NCI-H1092 treated with DMSO at 0.1 percent for 48 hours (cell line): Measurements from ENCODE around the gene GOLGA6D.
"Not testable (repeated sequence)": the region's sequence is repeated elsewhere in the genome, so short reads cannot be mapped to it uniquely, and the experiment has no call there.

Source experiments
- DNase-seq: peaks from one replicate; lab custom pipeline; 2025; lab: John Stamatoyannopoulos, UW

GOLGA6D gene

DNA sequence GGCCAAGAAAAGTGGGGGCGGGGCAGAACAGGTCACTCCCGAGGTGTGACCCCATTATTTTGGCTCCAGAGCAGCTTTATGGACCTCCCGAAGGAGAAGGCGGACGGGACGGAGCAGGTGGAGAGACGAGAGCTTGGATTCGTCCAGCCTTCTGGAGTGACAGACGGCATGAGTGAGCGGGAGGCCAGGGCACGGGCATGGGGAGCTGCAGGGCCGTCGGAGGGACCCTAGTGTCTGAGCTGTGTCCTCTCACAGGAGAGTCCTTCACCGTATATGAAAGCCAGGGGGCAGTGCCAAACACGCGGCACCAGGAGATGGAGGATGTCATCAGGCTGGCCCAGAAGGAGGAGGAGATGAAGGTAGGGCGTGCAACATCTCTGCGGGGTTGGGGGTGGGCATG lies 11.0 kb downstream of the GOLGA6D start:
- DNase-seq, result not testable (repeated sequence)

DNA sequence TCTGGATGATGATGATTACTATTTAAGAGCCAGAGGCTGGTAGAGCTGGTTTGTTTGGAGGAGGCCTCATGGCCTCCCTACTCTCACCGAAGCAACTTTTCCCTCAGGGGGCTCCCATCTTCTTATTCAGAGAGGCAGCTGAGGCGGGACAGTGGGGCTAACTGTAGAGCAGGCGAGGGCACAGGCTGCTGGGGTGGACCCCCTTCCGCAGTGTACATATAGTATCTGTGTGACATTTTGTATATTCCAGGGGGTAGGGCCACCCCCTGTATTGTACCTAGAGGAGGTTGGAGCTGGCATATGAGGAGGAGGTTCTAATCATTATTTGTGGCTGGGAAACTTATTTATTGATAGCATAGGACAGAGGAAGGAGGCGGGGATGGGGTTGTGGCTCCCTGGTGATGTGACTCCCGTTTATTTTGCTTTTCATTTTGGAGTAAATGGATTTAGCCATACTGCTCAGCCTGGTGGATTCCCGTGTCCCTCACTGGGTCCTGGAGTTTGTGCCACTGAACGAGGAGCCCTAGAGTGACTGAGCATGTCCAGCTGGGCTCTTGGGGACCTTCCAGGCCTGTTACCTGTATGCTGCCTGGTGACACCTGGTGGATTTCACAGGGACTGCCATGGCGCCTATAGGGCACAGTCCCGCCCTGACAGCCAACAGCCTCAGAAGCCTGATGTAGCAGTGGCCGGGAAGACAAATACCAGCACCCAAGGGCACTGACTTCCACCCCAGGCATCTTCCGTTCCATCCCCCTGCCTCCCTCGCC lies 16.1 kb downstream of the GOLGA6D start:
- DNase-seq, result not testable (repeated sequence)

DNA sequence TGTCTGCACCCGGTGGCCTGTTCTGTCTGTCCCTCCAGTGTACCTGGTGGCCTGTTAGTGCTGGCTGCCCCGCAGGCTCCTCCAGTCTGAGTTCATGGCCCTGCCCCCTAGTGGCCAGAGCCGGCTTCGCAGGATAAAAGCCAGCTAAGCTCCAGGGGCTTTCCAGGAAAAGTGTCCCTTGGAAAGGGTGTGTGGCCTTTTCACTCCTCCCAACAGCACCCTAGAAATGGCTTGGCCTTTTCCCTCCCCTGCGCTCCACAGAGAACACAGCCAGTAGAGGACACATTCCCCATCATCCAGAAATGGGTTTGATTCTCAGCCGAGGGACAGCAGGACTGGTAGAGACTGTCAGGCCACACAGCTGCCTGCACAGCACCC lies 16.7 kb downstream of the GOLGA6D start:
- not testable (repeated sequence) for DNase-seq

DNA sequence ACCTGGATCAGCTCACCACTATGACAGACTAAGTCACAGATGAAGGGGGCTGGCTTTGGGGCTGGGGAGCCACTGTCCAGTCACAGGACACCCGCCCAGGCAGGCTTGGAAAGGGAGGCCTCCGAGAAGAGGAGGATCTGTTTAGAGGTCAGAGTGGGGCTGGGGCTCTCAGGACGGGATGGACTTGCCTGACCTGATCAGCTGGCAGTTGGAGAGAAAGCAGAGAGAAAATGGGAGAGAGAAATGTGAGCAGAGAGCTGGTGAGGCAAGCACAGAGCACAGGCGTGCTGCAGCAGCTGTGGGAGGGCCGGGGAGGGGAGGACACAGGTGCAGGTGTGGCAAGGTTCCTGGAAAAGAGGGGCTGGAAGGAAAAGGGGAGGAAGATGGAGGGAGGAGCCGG lies 17.4 kb downstream of the GOLGA6D start:
- not testable (repeated sequence) for DNase-seq

DNA sequence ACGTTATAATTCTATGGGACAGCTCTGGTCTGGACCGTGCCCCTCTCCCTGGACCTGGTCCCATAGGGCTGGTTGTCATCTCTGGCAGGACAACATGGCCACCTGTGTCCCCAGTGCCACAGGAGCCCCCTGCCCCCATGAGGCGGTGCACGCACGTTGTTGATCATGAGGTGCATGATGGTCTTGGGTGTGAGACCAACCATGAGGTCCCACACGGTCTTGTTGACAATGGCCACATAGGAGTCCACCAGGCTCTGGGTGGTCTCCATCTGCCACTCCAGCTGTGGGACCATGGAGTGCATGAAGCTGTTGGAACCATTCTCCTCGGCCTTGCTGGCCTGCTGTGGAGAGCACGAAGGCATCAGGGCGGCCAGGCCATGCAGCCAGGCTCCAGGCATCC lies 19.7 kb downstream of the GOLGA6D start:
- no peak for DNase-seq

DNA sequence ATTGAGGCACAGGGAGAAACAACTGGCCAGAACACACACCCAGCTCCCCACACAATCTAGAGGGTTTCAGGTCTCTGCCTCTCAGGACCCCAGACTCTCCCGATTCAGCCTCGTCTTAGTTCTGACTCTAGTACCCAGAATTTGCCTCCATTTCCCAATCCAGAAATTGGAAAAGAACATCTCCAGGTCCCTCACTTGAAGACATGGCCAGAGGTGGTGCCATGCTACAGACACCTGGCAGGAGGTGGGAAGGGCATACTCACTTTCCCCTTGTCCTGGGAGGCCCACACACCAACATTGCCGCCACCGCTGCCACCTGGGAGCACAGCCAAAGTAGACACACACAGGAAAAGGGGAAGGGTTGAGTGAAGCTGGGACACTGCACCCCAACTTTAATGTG lies 20.1 kb downstream of the GOLGA6D start:
- DNase-seq, result not testable (repeated sequence)

DNA sequence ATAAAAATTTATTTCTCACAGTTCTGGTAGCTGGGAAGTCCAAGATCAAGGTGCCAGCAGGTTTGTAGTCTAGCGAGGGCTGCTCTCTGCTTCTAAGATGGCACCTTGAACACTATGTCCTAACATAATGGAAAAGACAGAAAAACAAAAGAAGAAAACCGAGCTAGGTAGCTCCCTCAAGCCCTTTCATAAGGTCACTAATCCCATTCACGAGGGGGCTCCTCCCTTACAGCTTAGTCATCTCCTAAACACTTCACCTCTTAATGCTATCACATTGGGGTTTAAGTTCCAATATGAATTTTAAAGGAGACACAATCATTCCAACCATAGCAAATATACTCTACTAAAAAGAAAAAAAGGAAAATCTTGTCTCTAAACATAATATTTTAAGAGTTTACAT lies 23.6 kb downstream of the GOLGA6D start:
- DNase-seq, result no peak

DNA sequence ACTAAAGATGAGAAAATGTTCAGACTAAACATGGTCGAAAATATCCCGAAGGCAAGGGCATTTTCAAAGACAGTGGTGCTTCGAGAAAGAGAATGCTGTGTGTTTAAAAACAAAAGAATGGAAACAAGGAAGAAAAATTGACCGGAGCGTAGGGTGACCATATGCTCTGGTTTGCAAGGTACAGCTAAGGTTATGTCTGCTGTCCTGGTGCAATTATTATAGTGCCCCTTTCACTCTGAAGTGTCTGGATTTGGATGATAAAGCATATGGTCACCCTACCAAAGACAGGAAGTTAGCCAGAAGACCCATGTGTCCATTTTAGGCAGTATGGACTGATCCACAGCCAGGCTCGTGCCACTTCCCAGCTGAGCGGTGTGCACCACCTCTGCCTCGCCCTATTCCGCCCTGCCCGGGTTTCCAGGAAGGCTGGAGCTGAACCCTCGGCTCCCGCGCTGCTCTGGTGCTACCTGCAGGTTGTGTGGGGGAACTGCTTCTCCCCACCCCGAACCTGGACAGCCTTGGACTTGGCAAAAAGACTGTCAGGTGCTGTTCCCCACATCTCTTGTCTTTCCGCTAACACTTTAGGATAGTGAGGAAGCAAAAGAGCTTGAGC lies 25.2 kb downstream of the GOLGA6D start:
- peak; percentile 6 for DNase-seq

DNA sequence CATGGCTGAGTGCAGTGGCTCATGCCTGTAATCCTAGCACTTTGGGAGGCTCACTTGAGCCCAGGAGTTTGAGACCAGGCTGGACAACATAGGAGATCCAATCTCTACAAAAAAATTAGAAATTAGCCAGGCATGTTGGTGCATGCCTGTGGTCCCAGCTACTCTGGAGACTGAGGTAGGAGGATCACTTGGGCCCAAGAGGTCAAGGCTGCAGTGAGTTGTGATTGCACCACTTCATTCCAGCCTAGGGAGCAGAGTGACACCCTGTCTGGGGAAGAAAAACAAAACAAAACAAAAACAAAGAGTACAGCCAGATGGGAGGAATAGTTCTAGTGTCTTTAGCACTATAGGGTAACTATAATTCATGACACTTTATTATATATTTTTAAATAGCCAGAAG lies 27.1 kb downstream of the GOLGA6D start:
- DNase-seq, result no peak

DNA sequence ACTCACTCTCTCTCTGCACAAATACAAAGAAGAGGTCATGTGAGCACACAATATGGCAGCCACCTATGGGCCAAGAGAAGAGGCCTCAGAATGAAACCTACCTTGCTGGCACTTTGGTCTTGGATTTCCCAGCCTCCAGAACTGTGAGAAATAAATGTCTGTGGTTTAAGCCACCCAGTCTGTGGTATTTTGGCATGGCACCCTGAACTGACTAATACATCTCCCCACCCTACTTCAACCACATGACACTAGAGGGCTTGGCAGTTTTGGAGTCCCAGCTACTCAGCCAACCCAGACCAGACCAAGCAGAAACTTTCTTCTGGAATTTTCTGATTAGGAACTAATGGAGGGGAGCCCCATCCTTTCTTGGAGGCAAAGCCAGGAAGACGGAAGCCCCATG lies 29.9 kb downstream of the GOLGA6D start:
- not testable (repeated sequence) for DNase-seq

DNA sequence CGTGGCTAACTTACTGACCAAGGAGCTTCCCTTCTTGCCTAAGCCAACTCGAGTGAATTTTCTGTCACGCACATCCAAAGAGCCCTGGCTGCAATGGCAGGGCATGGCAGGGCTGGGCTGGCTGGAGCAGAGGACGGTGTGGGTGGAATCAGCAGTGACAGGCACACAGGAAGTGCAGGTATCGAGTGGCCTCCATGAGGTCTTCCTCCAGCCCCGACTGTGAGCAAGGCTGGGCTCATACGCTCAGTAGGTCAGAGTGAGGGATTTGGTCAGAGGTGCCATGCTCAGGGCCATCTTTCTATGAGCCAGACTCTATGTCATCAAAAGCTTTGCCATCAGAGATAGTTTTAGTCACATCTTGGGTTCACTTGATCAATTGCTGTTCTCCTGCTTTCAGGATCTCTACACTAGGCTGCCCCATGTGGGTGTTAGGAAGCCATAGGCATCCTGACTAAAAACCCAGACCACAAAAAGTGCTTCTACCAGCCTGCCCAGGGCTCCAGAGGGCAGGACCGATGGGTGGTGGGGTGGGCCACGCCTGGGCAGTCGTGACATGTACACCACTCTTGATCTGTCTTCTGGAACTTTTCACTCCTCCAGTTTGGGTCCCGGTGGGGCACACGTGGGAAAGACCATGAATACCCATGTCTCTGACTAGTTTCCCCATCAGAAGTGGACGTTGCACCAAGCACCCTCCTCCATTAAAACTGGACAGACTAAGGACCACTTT lies 30.6 kb downstream of the GOLGA6D start:
- DNase-seq, result no peak

DNA sequence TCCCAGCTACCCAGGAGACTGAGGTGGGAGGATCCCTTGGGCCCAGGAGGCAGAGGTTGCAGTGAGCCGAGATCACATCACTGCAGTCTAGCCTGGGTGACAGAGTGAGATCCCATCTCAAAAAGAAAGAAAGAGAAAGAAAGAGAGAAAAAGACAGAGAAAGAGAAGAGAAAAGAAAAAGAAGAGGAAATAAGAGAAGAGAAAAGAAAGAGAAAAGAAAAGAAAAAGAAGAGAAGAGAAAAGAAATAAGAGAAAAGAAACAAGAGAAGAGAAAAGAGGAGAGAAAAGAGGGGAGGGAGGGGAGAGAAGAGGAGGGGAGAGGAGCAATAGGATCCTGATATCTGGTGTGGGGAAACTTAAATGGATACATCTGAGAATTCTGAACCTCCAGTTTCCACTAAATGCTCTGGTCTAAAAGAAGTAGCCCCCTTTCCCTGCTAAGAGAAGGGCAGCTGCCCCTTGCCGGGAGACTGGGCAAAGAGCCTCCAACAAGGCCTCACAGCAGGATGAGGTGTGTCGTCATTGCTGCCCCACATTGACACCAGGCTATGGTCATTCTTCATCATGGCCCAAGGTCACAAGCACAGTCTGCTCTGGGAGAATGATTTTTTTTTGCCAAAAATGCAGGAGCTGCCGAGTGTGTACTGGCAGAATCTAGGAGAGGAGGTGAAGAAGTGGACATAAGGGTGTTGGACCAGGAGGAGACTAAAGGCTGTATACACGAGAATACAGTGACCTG lies 32.1 kb downstream of the GOLGA6D start:
- no peak for DNase-seq

DNA sequence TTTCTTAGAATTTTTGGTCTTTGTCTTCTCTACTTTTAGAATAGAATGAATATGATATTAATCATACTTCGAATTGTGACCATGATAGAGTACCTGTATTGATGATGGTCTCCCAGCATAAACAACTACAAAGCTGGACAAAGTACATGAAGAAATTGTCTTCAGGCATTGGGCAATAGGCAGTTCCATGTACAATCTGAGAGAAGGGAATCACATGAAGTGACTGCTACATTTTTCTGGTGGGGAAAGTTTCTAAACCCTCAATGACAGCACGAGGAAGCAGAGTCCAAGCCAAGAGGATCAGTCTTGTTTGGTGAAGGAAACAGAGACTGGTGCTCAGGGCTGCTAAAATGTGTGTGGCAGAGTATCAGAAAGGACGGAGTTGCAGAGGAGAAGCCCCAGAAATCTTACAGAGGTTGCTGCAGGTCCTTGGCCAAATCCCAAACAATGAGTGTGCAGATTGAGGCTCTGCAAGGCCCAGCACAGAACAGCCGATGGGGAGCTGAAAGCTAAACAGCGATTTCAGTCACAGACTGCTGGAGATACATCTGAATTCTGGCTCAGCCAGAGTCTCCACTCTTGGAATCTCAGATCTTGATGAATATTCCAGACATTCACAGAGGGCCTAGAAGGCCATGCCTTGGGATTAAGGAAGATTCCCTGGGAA lies 36.7 kb downstream of the GOLGA6D start:
- not testable (repeated sequence) for DNase-seq

DNA sequence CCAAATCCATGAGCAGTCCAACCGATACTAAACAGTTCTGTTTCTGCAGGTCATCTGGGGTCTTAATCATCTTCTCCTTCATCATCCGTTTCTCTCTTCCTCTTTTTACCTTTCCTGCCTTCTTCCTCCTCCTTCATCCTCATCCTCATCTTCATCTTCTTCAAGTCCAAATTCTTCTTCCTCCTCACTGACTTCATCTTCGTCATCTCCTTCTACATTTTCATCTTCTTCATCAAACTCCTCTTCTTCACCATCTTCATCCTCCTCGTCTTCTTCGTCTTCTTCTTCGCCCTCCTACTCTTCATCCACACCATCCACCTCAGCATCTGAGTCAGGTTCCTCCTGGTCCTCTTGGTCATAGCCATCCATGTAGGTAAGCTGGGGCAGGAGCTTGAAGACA lies 39.1 kb downstream of the GOLGA6D start:
- no peak for DNase-seq

DNA sequence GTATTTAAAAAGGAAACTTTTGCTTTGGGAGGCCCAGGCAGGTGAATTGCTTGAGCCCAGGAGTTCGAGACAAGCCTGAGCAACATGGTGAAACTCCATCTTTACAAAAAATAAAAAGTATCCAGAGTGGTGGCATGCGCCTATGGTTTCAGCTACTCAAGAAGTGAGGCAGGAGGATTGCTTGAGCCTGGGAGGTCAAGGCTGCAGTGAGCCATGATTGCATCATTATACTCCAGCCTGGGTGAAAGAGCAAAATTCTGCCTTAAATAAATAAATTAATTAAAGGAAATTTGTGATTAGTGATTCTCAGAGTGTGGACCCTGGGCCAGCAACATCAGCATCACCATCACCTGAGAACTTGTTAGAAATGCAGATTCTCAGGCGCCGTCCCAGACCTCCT lies 43.3 kb downstream of the GOLGA6D start:
- DNase-seq, result no peak

DNA sequence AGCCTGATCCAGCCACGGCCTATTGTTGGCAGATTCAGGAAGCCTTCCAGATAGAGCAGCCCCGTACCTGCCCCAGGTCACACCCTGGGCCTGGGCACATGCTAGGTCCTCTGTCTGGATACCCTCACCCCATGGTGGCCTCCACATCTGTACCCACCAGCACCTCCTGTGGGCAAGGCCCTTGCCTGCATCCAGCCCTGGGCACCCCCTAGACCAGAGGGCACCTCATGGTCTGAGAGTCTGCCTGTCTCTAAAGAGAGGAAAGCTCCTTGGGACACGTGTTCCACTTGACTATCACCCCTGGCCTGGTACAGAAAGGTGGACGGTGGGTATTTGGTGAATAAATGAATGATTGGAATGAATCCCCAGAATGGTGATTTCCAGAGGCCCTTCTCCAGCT lies 44.4 kb downstream of the GOLGA6D start:
- no peak for DNase-seq

DNA sequence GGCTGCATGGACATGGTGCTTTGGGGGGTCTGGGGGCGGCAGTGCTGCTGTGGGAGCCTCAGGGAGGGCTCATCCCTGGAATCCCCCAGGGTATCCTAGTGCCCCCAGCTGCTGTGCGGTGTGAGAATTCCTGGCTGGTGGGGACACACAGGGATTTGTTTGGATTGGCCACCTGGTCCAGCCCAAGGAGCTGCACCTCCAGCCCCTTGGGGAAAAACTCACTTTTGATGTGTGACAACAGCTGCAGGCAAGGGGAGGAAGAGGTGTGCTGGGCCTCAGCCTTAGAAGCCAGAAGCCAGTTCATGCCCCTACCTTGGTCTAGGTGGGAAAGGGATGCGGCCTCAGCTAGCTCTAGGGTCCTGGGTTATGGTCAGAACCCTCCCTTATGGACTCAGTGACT lies 44.9 kb downstream of the GOLGA6D start:
- DNase-seq, result no peak

DNA sequence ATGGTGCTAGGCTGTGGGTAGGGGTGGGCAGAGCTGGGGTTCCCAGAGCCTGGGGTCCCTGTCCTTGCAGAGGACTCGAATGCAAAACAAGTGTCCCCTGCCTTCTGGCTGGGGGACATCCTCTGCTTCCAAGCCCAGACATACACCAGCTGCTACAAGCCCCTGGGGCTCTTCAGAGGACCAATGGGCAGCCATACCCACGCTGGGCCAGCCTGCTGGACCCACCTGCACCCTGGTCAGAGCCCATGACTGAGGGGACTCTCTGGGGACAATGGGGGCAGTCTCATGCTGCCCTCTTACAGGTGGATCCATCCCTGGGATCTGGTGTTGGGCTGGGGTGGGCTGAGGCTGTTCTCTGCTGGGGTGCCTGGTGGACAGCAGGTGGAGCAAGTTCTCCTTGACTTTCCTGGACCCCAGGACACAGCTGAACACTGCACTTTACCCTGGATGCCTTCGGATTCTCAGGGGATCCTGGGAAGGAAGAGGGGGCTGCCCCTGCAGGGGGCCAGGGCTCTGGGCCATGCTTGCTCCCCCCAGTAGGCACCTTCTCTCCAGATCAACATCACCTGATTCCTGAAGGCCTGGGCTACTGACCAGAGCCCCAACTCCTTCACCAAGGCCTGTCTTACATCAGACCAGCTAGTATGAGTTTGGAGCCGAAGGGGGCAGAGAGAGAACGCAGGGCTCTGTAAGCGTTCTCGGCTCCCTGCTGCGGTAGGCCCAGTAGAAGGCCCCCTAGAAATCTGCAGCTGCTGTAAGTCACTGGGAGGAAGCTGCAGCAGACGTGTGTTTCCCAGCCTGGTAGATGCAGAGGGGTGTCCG lies 46.1 kb downstream of the GOLGA6D start:
- DNase-seq, result no peak

DNA sequence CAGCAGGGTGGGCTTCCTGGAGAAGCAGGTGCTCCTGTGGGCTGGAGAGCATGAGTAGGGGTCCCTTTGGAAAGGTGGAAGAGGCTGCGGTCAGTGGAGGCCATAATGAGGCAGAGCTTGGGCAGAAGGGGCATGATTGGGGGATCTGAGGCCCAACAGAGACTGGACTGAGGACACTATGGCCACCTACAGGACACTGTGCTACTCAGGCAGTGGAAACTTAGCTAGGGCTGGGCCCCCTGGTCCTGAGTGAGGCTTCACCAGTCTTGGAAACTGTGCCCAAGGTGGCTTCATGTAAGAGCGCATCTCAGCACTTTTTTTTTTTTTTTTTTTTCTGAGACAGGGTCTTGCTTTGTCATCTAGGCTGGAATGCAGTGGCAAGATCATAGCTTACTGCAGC lies 46.9 kb downstream of the GOLGA6D start:
- no peak for DNase-seq

DNA sequence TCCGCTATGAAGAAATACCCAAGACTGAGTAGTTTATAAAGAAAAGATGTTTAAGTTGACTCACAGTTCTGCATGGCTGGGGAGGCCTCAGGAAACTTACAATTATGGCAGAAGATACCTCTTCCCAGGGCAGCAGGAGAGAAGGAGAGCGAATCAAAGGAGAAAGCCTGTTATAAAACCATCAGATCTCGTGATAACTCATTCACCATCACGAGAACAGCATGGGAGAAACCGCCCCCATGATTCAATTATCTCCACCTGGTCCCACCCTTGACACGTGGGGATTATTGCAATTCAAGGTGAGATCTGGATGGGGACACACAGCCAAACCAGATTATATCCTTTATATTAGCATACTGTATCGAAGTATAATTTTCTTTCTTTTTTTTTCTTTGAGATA lies 49.5 kb downstream of the GOLGA6D start:
- not testable (repeated sequence) for DNase-seq
